ENCODE results near the gene ZDHHC5. TPM values are rescaled to one million over a fixed set of nuclear protein-coding genes. Genes with fewer than 3 reads are reported as not detected.
A peak's percentile ranks its signal among the peaks of the same experiment; 100 is the strongest.

Gene ZDHHC5
- total and polyA plus RNA-seq, 12 donors = 22.3 to 56.5 (median 39.9) TPM

GRCh38 chr11:57698843-57699365, 31.0 kb downstream of the ZDHHC5 start:
- no peak overlapping the region for H3K4me3 ChIP-seq
- no peaks in the 10 kb centered on the region for H3K27me3 ChIP-seq
- no peaks in the 10 kb centered on the region for H3K9me3 ChIP-seq
- 87 to 90% methylated on average over 18 of the region's 18 CpGs for WGBS, 2 donors
- TF ChIP-seq CTCF (IDR thresholded peaks at IDR 0.05) = no peak
- intact Hi-C loops (cut with DNase I) = no loop called here
- H3K4me1 ChIP-seq = no peaks in the 10 kb centered on the region
- H3K36me3 ChIP-seq = peaks cover 0 to 100% (median 64%) of the 10 kb centered on the region in 9 donors
- no peak for DNase-seq
- no peak overlapping the region for H3K27ac ChIP-seq
- peak in 4 of 8 donors; percentile 12 to 39 (median 22) for ATAC-seq

GRCh38 chr11:57699813-57700212, 31.9 kb downstream of the ZDHHC5 start:
- H3K27ac ChIP-seq = no peak overlapping the region
- H3K27me3 ChIP-seq = no peaks in the 10 kb centered on the region
- no peaks in the 10 kb centered on the region for H3K9me3 ChIP-seq
- no peak overlapping the region for H3K4me3 ChIP-seq
- peaks cover 0 to 100% (median 63%) of the 10 kb centered on the region in 9 donors for H3K36me3 ChIP-seq
- H3K4me1 ChIP-seq = no peaks in the 10 kb centered on the region
- no peak for TF ChIP-seq CTCF (IDR thresholded peaks at IDR 0.05)
- DNase-seq (no peak), ATAC-seq (no peak)
- 88 to 89% methylated on average over 10 of the region's 10 CpGs for WGBS, 2 donors
- intact Hi-C loops (cut with DNase I) = no loop called here

GRCh38 chr11:57700425-57700824, 32.5 kb downstream of the ZDHHC5 start:
- no peak for DNase-seq
- intact Hi-C loops (cut with DNase I) = no loop called here
- Histone ChIP-seq H3K27me3 (no peaks in the 10 kb centered on the region), H3K9me3 (no peaks in the 10 kb centered on the region), H3K36me3 (peaks cover 0 to 100% (median 57%) of the 10 kb centered on the region in 9 donors), H3K4me3 (no peak overlapping the region), H3K4me1 (no peaks in the 10 kb centered on the region), H3K27ac (no peak overlapping the region)
- ATAC-seq = no peak
- 56 to 71% methylated on average over 3 of the region's 3 CpGs for WGBS, 2 donors
- no peak for TF ChIP-seq CTCF (IDR thresholded peaks at IDR 0.05)

- 95% methylated on average over 4 of the region's 4 CpGs for WGBS, 2 donors
These were observed 35.4 kb downstream of the ZDHHC5 start for GRCh38 chr11:57703341-57703740.

More at GRCh38 chr11:57703341-57703740, 35.4 kb downstream of the ZDHHC5 start:
- ATAC-seq (no peak), DNase-seq (no peak)
- intact Hi-C loops (cut with DNase I) = no loop called here
- H3K27ac ChIP-seq = no peak overlapping the region
- no peaks in the 10 kb centered on the region for H3K27me3 ChIP-seq
- H3K36me3 ChIP-seq = peaks cover 0 to 98% (median 33%) of the 10 kb centered on the region in 9 donors
- no peaks in the 10 kb centered on the region for H3K9me3 ChIP-seq
- H3K4me1 ChIP-seq = peaks cover 0 to 8% (median 0%) of the 10 kb centered on the region in 9 donors
- no peak overlapping the region for H3K4me3 ChIP-seq
- no peak for TF ChIP-seq CTCF (IDR thresholded peaks at IDR 0.05)
